ENCODE data around the gene C1QTNF9.
"Not testable (repeated sequence)": the region's sequence is repeated elsewhere in the genome, so short reads cannot be mapped to it uniquely, and the experiment has no call there.

The C1QTNF9 gene

DNA sequence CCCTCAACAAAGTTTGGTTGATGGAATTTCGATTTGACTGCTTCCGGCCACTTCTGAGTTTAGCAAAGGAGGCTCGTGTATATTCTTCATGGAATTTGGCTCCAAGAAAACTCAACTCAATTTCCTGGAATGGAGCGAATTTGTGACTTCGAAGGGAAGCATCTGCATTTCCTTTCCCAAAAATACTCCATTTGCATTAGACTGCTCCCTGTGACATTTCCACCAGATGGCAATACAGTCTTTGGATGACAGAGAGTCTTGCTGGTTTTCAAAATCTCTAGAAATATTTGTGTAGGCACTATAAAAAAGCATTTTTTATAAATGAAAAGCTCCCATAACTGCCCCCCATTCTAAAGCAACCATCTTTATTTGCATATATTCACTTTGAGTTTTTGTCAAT lies 4.1 kb downstream of the C1QTNF9 start:
- DNase-seq = no peak
- in situ Hi-C loops (cut with HindIII; ENCODE audit: low pct_ligation_motif_present, low pct_unique_long_range_greater_than_20kb, low sequenced_read_pairs) = no loop called here

- in situ Hi-C loops (cut with HindIII; ENCODE audit: low pct_ligation_motif_present, low pct_unique_long_range_greater_than_20kb, low sequenced_read_pairs); DNase-seq: not testable (repeated sequence)
Measured at GRCh38 chr13:24317835-24318234, 8.5 kb downstream of the C1QTNF9 start.

- in situ Hi-C loops (cut with HindIII; ENCODE audit: low pct_ligation_motif_present, low pct_unique_long_range_greater_than_20kb, low sequenced_read_pairs); DNase-seq: not testable (repeated sequence)
Measured at GRCh38 chr13:24318878-24319277, 9.5 kb downstream of the C1QTNF9 start.

DNA sequence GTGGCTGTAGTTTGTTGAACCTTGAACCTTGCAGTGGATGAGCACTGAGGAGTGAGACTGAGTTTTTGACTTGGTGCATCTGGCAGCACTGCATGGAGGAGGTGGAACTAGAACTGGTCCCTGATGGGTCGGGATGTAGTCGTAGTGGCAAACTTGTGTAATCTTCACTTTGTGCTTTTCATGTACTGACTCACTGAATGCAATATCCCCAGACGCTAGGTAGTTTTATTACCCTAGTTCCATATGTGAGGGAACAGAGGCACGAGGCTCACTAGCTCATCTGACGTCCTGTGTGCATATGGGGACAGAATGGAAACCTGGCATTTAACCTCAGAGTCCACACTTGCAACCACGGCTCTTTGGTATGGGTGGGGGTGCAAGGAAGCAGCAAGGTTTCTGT lies 10.3 kb downstream of the C1QTNF9 start:
- in situ Hi-C loops (cut with HindIII; ENCODE audit: low pct_ligation_motif_present, low pct_unique_long_range_greater_than_20kb, low sequenced_read_pairs); DNase-seq: not testable (repeated sequence)

DNA sequence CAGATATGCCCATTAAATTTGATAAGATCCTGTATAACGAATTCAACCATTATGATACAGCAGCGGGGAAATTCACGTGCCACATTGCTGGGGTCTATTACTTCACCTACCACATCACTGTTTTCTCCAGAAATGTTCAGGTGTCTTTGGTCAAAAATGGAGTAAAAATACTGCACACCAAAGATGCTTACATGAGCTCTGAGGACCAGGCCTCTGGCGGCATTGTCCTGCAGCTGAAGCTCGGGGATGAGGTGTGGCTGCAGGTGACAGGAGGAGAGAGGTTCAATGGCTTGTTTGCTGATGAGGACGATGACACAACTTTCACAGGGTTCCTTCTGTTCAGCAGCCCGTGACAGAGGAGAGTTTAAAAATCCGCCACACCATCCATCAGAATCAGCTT lies 12.0 kb downstream of the C1QTNF9 start:
- DNase-seq; in situ Hi-C loops (cut with HindIII; ENCODE audit: low pct_ligation_motif_present, low pct_unique_long_range_greater_than_20kb, low sequenced_read_pairs): not testable (repeated sequence)

GRCh38 chr13:24322470-24322869 lies 13.1 kb downstream of the C1QTNF9 start:
- in situ Hi-C loops (cut with HindIII; ENCODE audit: low pct_ligation_motif_present, low pct_unique_long_range_greater_than_20kb, low sequenced_read_pairs) = not testable (repeated sequence)

GRCh38 chr13:24323036-24323738 lies 13.8 kb downstream of the C1QTNF9 start:
- DNase-seq = no peak
- in situ Hi-C loops (cut with HindIII; ENCODE audit: low pct_ligation_motif_present, low pct_unique_long_range_greater_than_20kb, low sequenced_read_pairs) = no loop called here

More at GRCh38 chr13:24322470-24322869, 13.1 kb downstream of the C1QTNF9 start:
- not testable (repeated sequence) for DNase-seq

GRCh38 chr13:24323739-24324075 lies 14.3 kb downstream of the C1QTNF9 start:
- no peak for DNase-seq
- in situ Hi-C loops (cut with HindIII; ENCODE audit: low pct_ligation_motif_present, low pct_unique_long_range_greater_than_20kb, low sequenced_read_pairs) = no loop called here

DNA sequence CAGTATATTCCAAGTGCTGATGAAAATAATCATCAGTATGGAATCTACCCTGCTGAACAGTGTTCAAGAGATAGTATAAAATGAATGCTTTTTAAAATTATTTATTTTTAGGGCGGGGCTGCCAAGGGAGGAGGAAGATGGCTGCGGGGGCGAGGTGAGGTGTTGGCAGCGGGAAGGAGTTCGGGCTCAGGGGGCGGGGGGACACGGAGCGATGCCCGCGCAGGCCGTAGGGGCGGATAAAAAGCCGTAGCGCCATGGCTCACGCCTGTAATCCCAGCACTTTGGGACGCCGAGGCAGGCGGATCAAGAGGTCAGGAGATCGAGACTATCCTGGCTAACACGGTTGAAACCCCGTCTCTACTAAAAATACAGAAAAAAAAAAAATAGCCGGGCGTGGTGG lies 18.2 kb downstream of the C1QTNF9 start:
- in situ Hi-C loops (cut with HindIII; ENCODE audit: low pct_ligation_motif_present, low pct_unique_long_range_greater_than_20kb, low sequenced_read_pairs); DNase-seq: not testable (repeated sequence)

DNA sequence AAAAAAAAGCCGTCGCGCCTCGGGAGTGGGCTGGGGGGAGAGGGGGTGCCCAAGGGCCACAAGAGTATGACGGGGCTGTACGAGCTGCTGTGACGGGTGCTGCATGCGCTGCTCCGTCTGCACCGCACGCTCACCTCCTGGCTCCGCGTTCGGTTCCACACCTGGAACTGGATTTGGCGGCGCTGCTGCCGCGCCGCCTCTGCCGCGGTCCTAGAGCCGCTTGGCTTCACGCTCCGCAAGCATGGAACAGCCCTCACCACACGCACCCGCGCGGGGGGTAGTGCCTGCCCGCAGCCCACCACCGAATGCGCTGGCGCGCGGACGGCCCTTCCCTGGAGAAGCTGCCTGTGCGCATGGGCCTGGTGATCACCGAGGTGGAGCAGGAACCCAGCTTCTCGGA lies 18.8 kb downstream of the C1QTNF9 start:
- DNase-seq = no peak
- in situ Hi-C loops (cut with HindIII; ENCODE audit: low pct_ligation_motif_present, low pct_unique_long_range_greater_than_20kb, low sequenced_read_pairs) = no loop called here

DNA sequence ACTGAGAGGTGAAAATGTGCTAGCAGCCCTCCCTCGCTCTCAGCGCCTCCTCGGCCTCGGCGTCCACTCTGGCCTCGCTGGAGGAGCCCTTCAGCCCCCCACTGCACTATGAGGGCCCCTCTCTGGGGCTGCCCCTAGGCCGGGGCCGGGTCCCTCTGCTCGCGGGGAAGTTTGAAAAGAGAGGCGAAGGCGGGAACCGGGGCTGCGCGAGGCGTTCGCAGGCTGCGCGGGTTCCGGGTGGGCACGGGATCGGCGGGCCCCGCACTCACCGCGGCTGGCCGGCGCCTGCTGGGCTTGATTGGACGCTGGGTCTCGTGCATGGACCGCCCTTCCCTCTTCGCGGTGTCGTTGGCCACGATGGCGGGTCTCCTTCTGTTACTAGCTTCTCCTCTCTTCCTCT lies 29.3 kb downstream of the C1QTNF9 start:
- no peak for DNase-seq
- in situ Hi-C loops (cut with HindIII; ENCODE audit: low pct_ligation_motif_present, low pct_unique_long_range_greater_than_20kb, low sequenced_read_pairs) = no loop called here

- no peak for DNase-seq
- in situ Hi-C loops (cut with HindIII; ENCODE audit: low pct_ligation_motif_present, low pct_unique_long_range_greater_than_20kb, low sequenced_read_pairs) = no loop called here
Measured at GRCh38 chr13:24339937-24340607, 30.7 kb downstream of the C1QTNF9 start.

DNA sequence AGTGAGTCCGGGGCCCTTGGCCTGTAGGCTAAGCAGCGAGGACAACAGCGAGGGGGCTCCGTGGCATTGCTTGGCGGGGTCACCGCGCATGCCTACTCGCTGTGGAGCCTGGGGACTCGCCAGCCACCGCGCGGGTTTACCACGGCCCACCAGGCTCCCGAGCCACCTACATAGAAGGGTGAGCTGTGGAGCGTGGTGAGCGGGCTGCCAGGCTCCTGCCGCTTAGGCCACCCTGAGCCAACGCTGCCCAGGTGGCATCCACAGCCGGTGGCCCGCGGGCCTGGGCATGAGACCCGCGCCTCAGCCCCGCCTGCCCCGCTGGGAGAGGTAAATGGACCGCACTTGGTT lies 31.2 kb downstream of the C1QTNF9 start:
- in situ Hi-C loops (cut with HindIII; ENCODE audit: low pct_ligation_motif_present, low pct_unique_long_range_greater_than_20kb, low sequenced_read_pairs) = no loop called here
- no peak for DNase-seq

- in situ Hi-C loops (cut with HindIII; ENCODE audit: low pct_ligation_motif_present, low pct_unique_long_range_greater_than_20kb, low sequenced_read_pairs) = no loop called here
- DNase-seq = no peak
Measured at GRCh38 chr13:24341439-24341838, 32.1 kb downstream of the C1QTNF9 start.

GRCh38 chr13:24348385-24348784 lies 39.0 kb downstream of the C1QTNF9 start:
- no peak for DNase-seq
- in situ Hi-C loops (cut with HindIII; ENCODE audit: low pct_ligation_motif_present, low pct_unique_long_range_greater_than_20kb, low sequenced_read_pairs) = no loop called here

DNA sequence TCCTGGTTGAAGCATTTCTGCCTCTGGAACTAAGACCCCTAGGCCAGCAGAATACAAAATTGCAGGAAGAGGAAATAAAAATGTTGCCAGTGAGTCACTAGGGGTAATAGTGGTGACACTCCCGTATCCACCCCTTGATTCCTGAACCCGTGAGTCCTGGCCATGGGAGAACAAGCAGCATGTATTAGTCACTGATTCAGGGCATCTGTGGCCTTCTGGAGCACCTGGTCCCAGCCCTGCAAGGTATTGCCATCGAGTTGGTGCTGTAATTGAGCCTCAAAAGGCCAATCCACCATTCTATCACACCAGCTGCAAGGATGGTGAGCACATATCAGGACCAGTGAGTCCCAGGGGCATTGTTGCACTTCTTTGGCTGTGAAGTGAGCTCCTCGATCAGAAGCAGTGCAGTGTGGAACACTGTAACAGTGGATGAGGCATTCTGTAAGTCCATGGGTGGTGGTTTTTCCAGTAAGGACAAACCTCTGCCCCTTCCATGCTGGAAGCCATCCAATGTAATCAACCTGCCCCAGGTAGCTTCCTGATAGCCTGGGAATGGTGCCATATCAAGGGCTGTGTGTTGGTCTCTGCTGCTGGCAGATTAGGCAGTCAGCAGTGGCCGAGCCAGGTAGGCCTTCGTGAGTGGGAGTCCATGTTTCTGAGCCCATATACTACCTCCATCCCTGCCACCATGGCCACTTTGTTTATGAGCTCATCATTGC lies 39.6 kb downstream of the C1QTNF9 start:
- no peak for DNase-seq
- in situ Hi-C loops (cut with HindIII; ENCODE audit: low pct_ligation_motif_present, low pct_unique_long_range_greater_than_20kb, low sequenced_read_pairs) = no loop called here

DNA sequence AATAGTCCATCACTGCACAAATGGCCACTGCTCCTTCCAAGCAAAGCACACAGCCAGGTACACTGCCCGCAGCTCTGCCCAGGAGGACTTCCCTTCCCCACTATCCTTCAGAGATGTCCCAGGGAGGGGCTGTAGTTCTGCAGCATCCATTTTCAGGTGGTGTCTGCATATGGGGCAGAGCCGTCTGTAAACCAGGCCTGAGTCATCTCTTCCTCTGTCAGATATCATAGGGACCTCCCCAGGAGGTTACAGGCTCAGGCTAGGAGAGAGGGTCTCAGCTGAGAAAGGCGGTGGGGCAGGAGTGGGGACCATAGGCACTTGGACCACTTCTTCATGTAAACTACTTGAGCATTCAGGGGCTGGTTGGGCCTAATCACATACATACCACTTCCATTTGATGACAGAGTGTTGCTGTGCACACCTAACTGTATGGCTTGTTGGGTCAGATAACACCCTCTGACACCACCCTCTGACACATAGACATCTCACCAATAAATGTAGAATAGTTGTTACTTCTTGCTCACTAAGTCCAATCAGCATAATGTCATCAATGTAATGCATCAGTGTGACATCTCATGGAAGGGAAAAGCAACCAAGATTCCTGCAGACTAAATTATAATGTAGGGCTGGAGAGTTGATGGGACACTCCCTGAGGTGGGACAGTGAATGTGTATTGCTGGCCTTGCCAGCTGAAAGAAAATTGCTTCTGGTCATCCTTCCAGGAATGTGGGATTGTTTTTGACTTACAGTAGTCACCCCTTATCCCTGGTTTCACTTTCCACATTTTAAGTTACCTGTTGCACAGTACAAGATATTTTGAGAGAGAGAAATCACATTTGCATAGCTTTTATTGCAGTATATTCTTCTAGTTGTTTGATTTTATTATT lies 40.6 kb downstream of the C1QTNF9 start:
- in situ Hi-C loops (cut with HindIII; ENCODE audit: low pct_ligation_motif_present, low pct_unique_long_range_greater_than_20kb, low sequenced_read_pairs); DNase-seq: not testable (repeated sequence)

- in situ Hi-C loops (cut with HindIII; ENCODE audit: low pct_ligation_motif_present, low pct_unique_long_range_greater_than_20kb, low sequenced_read_pairs) = no loop called here
- DNase-seq = no peak
Measured at GRCh38 chr13:24351423-24351822, 42.0 kb downstream of the C1QTNF9 start.

DNA sequence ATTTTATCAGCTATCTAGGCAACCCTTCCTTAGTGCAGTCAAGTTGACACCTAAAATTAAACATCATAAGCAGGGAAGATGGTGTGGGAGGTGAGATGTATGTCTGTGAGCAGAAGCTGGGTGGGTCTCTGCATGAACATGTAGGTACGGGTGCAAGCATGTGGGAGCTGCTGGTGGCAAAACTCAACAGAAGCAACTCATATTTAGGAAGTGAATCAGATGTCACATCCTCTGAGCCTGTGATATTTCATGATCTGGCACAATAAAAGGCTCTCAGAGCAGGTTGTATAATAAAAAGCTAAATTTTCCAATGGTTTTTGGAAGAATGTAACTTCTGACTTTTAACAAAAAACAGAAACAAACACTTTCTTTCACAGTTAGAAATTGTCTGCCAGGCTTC lies 44.4 kb downstream of the C1QTNF9 start:
- no peak for DNase-seq
- in situ Hi-C loops (cut with HindIII; ENCODE audit: low pct_ligation_motif_present, low pct_unique_long_range_greater_than_20kb, low sequenced_read_pairs) = no loop called here
